ENCODE results near the gene EFCAB14. TPM values are rescaled to one million over a fixed set of nuclear protein-coding genes. Genes with fewer than 3 reads are reported as not detected.
A peak's percentile ranks its signal among the peaks of the same experiment; 100 is the strongest.

The EFCAB14 gene
- total and polyA plus RNA-seq, 9 of the 15 experiments (the other 6 are each of a cell fraction or from before 2014, with no cell fraction given), result 7.3 to 49.0 (median 37.3) TPM

DNA sequence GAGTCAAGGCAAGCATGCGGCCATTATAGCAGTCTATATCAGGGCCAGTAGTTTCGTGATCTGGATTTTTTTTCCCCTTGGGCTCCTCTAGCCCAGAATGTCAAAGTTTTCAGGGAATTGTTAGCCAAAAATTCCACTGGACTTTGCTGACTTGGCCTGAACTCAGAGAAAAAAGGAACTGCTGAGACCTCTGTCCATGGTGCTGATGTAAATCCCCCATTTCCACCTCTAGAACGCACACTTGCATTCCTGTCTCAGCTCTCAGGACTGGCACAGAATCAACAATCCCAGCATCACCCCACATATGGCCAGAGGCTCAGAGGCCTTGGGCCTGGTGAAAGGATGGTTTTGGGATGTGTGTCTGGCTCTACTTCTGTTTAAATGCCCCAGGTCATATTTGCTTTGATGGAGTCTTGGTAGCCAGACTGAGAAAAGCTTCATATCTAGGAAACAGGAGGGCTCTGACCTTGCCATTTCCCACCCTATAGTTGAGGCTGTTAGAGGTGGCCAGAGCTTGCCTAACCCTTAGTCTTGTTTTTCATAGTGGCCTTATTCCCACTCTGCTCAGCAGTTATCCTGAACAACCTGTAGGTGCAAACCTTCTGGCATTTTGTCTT lies 16.9 kb upstream of the EFCAB14 start (continued):
- TF ChIP-seq CTCF (IDR thresholded peaks at IDR 0.05 in 2 of 3, conservative IDR thresholded peaks at IDR 0.05 in 1 of 3; ENCODE audit: insufficient read depth in 2 of 3, low read depth in 1 of 3, low read length in 3 of 3) (peak; percentile 62 to 71 (median 66)), ZNF561 (CRISPR knock-in tag; conservative IDR thresholded peaks at IDR 0.05) (no peak), PTRF (tag; IDR thresholded peaks at IDR 0.05) (no peak), ELF4 (CRISPR knock-in tag; IDR thresholded peaks at IDR 0.05) (no peak), ZNF12 (CRISPR knock-in tag; IDR thresholded peaks at IDR 0.05) (peak; percentile 55; the same call in 1 of the 2 replicates), ZNF512 (tag; IDR thresholded peaks at IDR 0.05) (no peak), ZNF347 (CRISPR knock-in tag; IDR thresholded peaks at IDR 0.05; ENCODE audit: low read depth) (no peak), SAFB2 (IDR thresholded peaks at IDR 0.05; ENCODE audit: borderline replicate concordance, low read depth, low read length, severe bottlenecking) (no peak)
- TF ChIP-seq, protein P1, sequence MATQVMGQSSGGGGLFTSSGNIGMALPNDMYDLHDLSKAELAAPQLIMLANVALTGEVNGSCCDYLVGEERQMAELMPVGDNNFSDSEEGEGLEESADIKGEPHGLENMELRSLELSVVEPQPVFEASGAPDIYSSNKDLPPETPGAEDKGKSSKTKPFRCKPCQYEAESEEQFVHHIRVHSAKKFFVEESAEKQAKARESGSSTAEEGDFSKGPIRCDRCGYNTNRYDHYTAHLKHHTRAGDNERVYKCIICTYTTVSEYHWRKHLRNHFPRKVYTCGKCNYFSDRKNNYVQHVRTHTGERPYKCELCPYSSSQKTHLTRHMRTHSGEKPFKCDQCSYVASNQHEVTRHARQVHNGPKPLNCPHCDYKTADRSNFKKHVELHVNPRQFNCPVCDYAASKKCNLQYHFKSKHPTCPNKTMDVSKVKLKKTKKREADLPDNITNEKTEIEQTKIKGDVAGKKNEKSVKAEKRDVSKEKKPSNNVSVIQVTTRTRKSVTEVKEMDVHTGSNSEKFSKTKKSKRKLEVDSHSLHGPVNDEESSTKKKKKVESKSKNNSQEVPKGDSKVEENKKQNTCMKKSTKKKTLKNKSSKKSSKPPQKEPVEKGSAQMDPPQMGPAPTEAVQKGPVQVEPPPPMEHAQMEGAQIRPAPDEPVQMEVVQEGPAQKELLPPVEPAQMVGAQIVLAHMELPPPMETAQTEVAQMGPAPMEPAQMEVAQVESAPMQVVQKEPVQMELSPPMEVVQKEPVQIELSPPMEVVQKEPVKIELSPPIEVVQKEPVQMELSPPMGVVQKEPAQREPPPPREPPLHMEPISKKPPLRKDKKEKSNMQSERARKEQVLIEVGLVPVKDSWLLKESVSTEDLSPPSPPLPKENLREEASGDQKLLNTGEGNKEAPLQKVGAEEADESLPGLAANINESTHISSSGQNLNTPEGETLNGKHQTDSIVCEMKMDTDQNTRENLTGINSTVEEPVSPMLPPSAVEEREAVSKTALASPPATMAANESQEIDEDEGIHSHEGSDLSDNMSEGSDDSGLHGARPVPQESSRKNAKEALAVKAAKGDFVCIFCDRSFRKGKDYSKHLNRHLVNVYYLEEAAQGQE (IDR thresholded peaks at IDR 0.05; ENCODE audit: borderline replicate concordance), result peak; percentile 100
- TF ChIP-seq, protein P1 (CRISPR knock-in tag; IDR thresholded peaks at IDR 0.05; ENCODE audit: low read depth), result peak; percentile 98
- TF ChIP-seq, protein P2, sequence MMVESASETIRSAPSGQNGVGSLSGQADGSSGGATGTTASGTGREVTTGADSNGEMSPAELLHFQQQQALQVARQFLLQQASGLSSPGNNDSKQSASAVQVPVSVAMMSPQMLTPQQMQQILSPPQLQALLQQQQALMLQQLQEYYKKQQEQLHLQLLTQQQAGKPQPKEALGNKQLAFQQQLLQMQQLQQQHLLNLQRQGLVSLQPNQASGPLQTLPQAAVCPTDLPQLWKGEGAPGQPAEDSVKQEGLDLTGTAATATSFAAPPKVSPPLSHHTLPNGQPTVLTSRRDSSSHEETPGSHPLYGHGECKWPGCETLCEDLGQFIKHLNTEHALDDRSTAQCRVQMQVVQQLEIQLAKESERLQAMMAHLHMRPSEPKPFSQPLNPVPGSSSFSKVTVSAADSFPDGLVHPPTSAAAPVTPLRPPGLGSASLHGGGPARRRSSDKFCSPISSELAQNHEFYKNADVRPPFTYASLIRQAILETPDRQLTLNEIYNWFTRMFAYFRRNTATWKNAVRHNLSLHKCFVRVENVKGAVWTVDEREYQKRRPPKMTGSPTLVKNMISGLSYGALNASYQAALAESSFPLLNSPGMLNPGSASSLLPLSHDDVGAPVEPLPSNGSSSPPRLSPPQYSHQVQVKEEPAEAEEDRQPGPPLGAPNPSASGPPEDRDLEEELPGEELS (CRISPR knock-in tag; IDR thresholded peaks at IDR 0.05; ENCODE audit: borderline replicate concordance), result no peak

Data from K562 (cell line).